ENCODE measurements around the gene PER1. TPM values are rescaled to one million over a fixed set of nuclear protein-coding genes. Genes with fewer than 3 reads are reported as not detected.

PER1 gene
- total and polyA plus RNA-seq, 2 of the 8 experiments (the other 6 are each of a cell fraction or from before 2014, with no cell fraction given) = 9.6 to 38.0 TPM

DNA sequence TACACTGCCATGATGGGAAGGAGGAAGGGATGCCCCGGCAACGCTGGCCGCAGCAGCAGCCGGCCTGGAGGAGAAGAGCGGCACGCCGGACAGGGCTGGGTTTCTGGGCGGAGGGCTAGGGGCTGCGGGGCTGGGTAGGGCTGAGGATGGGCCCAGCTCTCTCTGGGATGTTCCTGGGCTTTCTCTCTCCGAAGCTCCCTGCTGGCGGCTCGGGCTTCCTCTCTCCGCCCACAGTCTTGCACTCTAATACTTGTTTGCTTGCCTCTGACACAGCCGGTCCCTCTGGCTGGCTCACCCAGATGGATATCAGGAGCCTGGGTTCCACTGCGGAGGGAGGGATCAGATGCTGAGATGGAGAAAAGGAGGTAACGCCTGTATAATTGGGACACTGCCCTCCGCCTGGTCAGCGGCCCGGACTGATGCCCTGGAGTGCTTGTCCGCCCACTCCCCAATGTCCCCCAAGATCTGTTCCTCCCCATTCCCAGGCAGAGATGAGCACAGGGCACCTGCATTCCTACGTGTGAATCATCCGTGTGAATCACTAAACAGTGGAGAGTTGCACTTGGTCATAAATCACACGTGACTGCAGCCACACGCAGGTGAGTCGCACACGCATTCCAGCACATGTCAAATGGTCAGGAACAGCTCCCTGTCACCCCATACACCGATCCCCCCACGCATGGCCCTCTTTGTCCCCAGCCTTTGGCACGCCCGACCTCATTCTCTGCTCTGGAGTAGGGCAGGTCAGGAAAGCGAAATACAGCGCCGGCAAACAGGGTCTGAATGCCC, 34.0 kb downstream of the PER1 start, which contains the start of gene ALOXE3 (continued):
- TF ChIP-seq RXRA (IDR thresholded peaks at IDR 0.05; ENCODE audit: insufficient read depth, low read depth, low read length) (no peak), SIN3A (conservative IDR thresholded peaks at IDR 0.05 in 1 of 2, IDR thresholded peaks at IDR 0.05 in 1 of 2; ENCODE audit: low read depth in 1 of 2, low read length in 2 of 2) (0 out of 4 replicates have a peak, but pooled peaks of 1 of the 2 experiments have one; percentile 55), MAFK (IDR thresholded peaks at IDR 0.05; ENCODE audit: low read depth, low read length) (no peak), NANOG (IDR thresholded peaks at IDR 0.05; ENCODE audit: insufficient read depth, low read depth, low read length, poor library complexity, severe bottlenecking) (no peak), SUZ12 (IDR thresholded peaks at IDR 0.05; ENCODE audit: low read length) (peak; percentile 33; the same call in 1 of the 2 replicates), BACH1 (IDR thresholded peaks at IDR 0.05; ENCODE audit: low read length) (no peak)
- TF ChIP-seq, protein P1, sequence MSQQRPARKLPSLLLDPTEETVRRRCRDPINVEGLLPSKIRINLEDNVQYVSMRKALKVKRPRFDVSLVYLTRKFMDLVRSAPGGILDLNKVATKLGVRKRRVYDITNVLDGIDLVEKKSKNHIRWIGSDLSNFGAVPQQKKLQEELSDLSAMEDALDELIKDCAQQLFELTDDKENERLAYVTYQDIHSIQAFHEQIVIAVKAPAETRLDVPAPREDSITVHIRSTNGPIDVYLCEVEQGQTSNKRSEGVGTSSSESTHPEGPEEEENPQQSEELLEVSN (IDR thresholded peaks at IDR 0.05) = no peak

All from H1 (cell line).